NCI-H1092 (cell line): ENCODE results near the gene ARMC9.
"Not testable (repeated sequence)": the region's sequence is repeated elsewhere in the genome, so short reads cannot be mapped to it uniquely, and the experiment has no call there.

Source experiments
- DNase-seq: peaks from one replicate; lab custom pipeline; 2025; lab: John Stamatoyannopoulos, UW

ARMC9 gene

GRCh38 chr2:231364061-231364460 is 165.6 kb downstream of the ARMC9 start:
- DNase-seq = no peak

DNA sequence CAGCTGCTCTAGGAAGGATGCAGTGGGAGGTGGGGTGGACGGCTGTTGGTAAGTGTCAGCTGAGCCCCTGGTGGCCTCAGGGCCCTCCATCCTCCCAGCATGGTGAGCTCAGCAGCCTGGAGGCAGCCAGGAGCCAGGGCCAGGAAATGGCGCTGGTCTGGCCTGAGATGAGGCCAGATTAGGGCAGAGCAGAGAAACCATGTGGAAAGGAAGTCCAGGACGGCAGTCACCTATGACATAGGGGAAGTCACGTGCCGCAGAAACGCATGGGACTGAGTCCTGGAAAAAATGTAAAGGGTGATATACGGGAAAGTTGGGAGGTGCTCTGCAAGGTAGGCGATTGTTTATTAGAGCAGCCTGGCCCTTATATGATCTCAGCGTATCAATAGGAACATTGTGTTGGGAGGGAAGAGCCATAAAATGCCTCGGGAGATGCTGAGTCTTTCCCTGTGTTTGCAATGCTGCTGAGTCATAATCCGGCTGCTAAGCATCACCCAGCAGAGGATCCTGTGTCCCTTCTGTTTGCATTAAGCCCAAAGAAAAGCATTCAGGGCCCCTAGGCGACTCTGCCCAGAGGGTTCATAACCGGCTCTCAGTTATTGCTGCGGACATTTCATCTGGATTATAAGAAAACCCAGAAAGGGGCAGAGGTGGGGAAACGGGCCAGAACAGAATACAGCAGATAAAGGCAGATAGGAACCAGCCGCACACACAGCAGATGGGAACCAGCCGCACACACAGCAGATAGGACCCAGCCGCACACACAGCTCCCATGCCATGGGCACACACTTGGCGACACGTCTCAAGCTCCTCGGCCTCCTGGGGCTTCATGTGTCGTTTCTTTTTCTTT is 166.8 kb downstream of the ARMC9 start:
- DNase-seq = no peak

DNA sequence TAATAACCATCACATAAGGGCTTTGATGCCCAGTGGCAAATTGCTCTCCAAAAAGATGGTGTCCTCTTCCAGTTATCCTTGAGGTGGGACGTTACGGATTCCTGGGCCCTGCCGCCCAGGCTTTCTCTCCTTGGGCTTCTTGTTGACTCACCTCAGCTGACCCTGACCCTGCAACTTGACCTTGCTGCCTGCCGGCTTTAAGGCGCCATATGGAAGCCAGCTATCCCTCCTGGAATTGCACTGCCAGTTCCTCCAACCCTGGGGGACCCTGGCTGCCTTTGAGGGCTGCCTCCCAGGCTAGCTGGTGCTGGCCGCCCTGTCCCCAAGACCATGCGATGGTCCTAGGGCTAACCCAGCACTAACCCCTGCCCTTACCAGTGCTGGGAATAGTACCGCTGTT is 168.7 kb downstream of the ARMC9 start:
- DNase-seq = no peak

- DNase-seq = no peak
These were observed 171.4 kb downstream of the ARMC9 start for GRCh38 chr2:231369580-231370428.

DNA sequence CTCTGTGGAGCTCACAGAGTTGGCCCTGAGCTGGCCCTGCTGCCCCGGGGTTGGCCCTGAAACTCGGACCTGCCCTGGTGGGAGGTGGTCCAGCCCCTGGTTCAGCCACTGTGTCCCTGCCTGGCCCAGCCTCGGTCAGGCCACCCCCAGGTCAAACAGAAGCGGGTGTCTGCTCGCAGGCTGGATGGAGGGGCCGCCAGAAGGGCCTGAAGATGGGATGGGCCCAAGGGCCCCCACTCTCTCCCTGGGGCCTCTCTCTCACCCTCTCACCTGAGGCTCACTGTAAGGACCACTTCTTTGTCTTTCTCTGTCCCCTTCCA is 172.0 kb downstream of the ARMC9 start:
- no peak for DNase-seq

GRCh38 chr2:231370749-231371429 is 172.5 kb downstream of the ARMC9 start:
- no peak for DNase-seq

GRCh38 chr2:231371430-231372054 is 173.1 kb downstream of the ARMC9 start:
- no peak for DNase-seq

- DNase-seq = no peak
These were observed 173.9 kb downstream of the ARMC9 start for GRCh38 chr2:231372326-231372725.

GRCh38 chr2:231373184-231373583 is 174.8 kb downstream of the ARMC9 start:
- DNase-seq = no peak

- no peak for DNase-seq
These were observed 175.4 kb downstream of the ARMC9 start for GRCh38 chr2:231373786-231374349.

- no peak for DNase-seq
These were observed 176.3 kb downstream of the ARMC9 start for GRCh38 chr2:231374771-231375170.

DNA sequence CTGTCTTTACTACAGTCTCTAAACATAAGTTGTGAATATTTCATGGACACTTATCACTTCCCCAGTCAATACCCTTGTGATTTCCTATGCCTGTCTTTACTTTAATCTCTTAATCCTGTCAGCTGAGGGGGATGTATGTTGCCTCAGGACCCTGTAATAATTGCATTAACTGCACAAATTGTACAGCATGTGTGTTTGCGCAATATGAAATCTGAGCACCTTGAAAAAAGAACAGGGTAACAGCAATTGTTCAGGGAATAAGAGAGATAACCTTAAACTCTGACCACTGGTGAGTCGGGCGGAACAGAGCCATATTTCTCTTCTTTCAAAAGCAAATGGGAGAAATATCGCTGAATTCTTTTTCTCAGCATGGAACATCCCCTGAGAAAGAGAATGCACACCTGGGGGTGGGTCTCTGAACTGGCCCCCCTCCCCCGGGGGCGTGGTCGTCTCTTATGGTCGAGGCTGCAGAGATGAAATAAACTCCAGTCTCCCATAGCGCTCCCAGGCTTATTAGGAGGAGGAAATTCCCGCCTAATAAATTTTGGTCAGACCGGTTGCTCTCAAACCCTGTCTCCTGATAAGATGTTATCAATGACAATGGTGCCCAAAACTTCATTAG is 177.7 kb downstream of the ARMC9 start:
- not testable (repeated sequence) for DNase-seq

GRCh38 chr2:231376857-231377256 is 178.4 kb downstream of the ARMC9 start:
- no peak for DNase-seq

DNA sequence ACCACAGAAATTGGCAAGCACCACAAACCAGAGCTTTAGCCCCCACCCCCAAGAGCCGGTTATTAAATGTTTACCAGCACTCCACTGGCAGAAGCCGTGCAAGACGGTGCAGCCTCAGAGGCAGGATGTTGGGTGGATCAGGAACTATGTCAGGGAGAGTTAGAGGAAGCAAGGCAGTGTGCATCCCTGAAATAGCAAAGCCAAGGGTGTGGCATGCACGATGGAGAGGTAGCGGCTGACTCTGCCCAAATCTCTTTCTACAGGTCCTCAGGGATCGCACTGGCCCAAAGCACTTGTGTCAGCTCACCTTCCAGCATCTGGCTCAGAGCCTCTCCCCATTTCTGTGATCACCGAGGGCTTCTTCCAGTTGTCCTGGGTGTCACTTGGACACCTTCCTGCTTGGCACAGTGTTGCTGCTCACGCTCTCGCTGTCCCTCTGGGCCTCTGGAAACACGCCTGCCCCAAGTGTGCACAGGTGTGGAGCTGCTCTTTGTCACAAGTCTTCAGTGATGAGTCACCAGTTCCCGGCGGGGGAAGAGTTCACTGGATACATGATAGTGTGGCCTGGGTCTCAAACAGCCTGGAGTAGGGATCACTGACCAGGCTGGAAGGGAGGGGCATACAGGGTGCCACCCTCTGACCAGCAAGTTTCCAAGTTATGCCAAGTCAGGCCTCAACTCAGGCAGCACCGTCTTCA is 179.7 kb downstream of the ARMC9 start:
- DNase-seq = no peak

DNA sequence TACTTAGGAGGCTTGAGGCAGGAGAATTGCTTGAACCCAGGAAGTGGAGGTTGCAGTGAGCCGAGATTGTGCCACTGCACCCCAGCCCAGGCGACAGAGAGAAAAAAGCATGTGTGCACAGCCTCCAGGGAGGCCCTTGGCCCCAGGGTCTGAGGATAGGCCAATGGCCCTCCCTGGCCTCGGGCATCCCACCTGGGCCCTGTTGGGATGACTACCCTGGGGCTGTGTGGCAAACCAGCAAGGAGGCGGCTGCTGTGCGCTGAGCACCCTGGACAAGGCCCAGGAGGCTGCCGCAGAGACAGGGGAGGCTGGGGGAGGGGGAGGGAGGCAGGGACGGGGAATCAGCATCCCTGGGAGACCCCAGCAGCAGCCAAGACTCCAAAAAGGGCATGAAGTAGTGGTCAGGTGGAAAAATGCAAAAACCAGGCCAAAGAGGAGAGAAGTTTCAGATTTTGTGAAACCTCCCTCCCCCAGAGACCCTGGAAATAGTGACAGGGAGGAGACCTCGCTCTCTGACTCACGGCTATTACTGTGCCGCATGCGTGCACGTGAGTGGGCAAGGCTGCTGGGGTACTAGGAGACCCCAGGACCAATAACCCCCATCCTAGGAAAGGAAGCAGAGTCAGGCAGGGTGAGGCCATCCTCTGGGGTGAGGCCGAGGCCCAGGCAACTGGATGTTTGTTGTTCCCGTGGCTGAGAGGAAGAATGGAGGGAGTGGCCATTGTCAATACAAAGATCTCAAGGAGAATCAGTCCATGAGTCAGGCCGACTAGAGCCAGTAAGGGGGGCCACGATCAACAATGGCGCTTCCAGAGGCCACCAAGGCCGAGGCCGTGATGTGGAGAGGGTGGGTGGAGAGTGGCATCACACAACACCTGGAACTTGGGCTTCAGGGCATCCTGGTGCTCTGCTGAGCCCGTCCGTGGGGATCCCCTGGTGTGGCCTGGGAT is 181.1 kb downstream of the ARMC9 start:
- no peak for DNase-seq

DNA sequence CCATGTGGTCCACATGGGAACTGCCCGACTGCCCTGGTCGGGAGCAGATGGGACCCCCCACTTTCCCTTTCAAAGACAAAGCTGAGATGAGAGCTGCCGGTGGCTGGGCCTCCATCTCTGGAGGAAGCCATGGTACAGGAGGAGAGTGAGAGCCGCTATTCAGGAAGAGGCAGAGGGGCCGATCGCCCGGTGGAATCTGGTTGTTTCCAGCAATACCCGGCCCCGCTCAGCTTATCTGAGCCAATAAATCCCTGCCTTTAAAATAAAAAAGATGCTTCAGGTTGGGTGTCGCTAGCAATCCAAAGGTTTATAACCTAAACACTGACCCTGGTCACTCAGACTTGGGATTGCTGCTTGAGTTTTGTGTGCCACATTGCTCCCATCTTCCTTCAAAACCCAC is 181.9 kb downstream of the ARMC9 start:
- DNase-seq = no peak

DNA sequence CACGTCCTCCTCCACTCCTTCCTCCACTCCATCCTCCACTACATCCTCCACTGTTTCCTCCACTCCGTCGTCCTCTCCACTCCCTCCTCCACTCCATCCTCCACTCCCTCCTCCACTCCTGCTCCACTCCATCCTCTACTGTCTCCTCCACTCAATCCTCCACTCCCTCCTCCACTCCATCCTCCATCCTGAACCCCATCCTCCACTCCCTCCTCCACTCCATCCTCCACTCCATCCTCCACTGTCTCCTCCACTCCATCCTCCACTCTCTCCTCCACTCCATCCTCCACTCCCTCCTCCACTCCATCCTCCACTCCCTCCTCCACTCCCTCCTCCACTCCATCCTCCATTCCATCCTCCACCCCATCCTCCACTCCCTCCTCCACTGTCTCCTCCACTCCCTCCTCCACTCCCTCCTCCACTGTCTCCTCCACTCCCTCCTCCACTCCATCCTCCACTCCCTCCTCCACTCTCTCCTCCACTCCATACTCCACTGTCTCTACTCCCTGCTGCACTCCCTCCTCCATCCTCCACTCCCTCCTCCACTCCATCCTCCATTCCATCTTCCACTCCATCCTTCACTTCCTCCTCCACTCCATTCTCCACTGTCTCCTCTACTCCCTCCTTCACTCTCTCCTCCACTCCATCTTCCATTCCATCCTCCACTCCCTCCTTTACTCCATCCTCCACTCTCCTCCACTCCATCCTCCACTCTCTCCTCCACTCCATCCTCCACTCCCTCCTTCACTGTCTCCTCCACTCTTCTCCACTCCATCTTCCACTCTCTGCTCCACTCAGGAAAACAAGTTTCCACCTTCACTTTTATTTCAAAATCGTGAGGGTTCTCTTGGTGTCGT is 182.8 kb downstream of the ARMC9 start:
- no peak for DNase-seq

- DNase-seq = no peak
These were observed 183.7 kb downstream of the ARMC9 start for GRCh38 chr2:231382116-231382515.
